ENCODE data around the gene SYCN.

SYCN gene

DNA sequence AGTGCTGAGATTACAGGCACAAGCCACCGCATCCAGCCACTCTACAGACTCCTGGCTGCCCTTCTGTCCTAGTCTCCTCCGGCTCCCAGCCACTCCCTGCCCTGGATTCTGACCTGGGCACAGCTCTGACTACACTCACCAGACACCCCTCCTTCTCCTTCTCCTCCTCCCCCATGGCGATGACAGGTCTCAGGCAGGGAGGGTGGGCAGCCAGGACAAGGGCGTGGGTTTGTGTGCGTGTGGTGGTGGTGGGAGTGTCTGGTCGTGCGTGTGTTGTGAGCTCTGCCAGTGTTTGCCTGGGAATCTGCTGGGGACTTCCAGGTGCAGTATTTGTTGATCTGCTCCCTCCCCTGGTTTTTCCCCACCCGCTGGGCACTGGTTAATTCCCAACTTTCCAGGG lies 10.3 kb downstream of the SYCN start:
- no peak for DNase-seq (ENCODE audit: low read depth)

GRCh38 chr19:39192846-39193245 lies 11.2 kb downstream of the SYCN start:
- no peak for DNase-seq (ENCODE audit: low read depth)

DNA sequence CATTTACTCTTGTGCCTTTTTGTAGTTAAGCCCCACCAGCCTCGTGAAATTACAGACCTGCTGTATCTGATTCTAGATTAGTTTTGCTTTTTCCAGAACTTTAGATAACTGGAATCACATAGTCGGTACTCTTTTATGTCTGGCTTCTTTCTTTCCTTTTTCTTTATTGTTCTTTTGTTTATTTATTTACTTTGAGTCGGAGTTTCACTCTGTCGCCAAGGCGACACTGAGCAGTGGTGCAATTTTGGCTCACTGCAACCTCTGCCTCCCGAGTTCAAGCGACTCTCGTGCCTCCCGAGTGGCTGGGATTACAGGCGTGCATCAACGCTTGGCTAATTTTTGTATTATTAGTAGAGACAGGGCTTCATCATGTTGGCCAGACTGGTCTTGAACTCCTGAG lies 13.3 kb downstream of the SYCN start:
- no peak for DNase-seq (ENCODE audit: low read depth)

GRCh38 chr19:39188960-39189359 lies 15.1 kb downstream of the SYCN start:
- DNase-seq (ENCODE audit: low read depth): no peak

DNA sequence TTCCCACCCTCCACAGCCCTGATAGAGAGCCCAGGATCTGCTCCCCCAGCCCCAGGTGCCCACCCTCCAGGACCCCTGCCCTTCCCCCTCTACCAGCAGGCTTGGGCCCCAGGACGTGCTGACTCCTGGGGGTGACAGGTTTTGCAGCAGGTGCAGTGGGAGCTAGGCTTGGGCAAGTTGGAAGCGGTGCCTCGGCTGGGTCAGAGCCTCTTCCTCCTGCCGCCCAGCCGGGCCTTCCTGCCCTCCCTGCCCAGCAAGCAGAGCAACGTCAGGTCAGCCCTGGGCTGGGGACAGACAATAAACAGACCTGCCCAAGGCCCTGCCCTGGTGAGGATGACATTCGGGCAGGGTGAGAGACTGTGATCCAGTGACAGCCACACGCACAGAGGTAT lies 16.5 kb downstream of the SYCN start:
- no peak for DNase-seq (ENCODE audit: low read depth)

DNA sequence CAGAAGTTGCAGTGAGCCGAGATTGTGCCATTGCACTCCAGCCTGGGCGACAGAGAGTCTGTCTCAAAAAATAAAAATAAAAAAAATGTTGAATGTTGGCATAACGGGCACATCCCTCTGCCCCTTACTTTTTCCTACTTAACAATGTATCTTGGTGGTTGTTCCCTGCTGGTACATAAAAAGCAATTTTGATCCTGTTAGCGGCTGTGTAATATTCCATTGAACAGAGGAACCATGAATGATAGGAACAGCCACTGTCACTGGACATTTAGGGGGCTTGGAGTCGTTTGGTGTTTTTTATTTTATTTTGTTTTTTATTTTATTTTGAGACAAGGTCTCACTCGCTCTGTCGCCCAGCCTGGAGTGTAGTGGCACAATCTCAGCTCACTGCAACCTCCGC lies 17.7 kb downstream of the SYCN start:
- no peak for DNase-seq (ENCODE audit: low read depth)

DNA sequence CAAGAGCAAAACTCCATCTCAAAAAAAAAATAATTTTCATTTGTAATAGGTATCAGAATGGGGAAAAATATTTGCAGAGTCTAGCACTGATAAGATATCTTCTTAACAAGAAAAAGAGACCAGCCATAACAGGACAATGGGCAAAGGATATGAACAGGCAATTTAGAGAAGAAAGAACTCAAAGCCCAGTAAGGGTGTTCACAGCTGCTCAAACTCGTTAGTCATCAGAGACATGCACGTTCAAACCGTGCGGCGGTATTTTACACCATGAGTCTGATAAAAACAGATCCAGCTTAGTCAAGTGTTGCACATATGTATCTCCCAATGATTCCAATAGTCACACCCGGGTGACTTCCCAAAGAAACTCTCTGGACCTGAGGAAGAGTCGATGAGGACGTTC lies 21.0 kb downstream of the SYCN start:
- DNase-seq (ENCODE audit: low read depth): no peak

DNA sequence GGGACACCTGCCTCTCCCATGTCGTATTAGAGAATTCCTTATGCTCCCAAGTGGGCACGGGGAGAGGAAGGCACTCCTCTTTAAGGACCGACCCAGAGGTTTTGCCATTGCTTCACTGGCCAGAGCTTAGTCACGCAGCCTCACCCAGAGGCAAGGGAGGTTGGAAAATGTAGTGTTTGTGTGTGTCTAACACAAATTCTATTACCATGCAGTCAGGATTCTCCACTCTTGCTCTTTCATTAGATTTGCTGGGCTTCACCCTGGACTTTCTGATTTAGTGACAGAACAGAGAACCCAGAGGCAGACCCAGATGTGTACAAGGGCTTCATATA lies 21.9 kb downstream of the SYCN start:
- DNase-seq (ENCODE audit: low read depth): no peak

- DNase-seq (ENCODE audit: low read depth): no peak
Observed at GRCh38 chr19:39181500-39182173, 22.4 kb downstream of the SYCN start.

DNA sequence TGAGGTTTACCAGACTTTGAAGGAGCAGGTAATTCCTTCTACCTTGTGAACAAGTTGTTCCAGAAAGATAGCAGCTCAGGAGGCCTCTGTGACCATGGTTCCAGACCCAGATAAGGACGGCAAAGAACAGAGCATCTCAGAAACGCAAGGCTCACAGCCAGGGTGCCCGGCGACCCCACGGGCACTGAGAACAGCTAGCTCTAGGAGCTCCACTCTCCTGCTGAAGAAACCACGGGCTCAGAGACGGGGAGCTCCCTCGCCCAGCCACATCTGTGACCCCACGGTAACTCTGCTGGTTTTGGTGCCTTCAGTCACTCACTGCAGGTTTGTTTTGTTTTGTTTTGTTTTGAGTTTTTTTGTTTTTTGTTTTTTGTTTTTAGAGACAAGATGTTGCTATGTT lies 23.3 kb downstream of the SYCN start:
- DNase-seq (ENCODE audit: low read depth): no peak

GRCh38 chr19:39179754-39180153 lies 24.3 kb downstream of the SYCN start:
- DNase-seq (ENCODE audit: low read depth): no peak

DNA sequence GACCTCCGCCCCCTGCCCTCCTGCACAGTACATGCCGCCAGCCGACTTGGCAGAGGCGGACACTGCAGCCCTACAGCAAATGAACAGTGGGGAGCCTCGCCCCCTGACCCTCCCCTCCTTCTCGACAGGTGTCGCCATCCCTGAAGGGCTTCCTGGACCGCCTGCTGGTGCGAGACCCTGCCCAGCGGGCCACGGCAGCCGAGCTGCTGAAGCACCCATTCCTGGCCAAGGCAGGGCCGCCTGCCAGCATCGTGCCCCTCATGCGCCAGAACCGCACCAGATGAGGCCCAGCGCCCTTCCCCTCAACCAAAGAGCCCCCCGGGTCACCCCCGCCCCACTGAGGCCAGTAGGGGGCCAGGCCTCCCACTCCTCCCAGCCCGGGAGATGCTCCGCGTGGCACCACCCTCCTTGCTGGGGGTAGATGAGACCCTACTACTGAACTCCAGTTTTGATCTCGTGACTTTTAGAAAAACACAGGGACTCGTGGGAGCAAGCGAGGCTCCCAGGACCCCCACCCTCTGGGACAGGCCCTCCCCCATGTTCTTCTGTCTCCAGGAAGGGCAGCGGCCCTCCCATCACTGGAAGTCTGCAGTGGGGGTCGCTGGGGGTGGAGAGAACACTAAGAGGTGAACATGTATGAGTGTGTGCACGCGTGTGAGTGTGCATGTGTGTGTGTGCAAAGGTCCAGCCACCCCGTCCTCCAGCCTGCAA lies 25.6 kb downstream of the SYCN start:
- DNase-seq (ENCODE audit: low read depth): no peak

- no peak for DNase-seq (ENCODE audit: low read depth)
Observed at GRCh38 chr19:39177736-39178135, 26.3 kb downstream of the SYCN start.

- DNase-seq (ENCODE audit: low read depth): no peak
Observed at GRCh38 chr19:39177110-39177699, 26.9 kb downstream of the SYCN start.

GRCh38 chr19:39175564-39175963 lies 28.5 kb downstream of the SYCN start:
- DNase-seq (ENCODE audit: low read depth): no peak

DNA sequence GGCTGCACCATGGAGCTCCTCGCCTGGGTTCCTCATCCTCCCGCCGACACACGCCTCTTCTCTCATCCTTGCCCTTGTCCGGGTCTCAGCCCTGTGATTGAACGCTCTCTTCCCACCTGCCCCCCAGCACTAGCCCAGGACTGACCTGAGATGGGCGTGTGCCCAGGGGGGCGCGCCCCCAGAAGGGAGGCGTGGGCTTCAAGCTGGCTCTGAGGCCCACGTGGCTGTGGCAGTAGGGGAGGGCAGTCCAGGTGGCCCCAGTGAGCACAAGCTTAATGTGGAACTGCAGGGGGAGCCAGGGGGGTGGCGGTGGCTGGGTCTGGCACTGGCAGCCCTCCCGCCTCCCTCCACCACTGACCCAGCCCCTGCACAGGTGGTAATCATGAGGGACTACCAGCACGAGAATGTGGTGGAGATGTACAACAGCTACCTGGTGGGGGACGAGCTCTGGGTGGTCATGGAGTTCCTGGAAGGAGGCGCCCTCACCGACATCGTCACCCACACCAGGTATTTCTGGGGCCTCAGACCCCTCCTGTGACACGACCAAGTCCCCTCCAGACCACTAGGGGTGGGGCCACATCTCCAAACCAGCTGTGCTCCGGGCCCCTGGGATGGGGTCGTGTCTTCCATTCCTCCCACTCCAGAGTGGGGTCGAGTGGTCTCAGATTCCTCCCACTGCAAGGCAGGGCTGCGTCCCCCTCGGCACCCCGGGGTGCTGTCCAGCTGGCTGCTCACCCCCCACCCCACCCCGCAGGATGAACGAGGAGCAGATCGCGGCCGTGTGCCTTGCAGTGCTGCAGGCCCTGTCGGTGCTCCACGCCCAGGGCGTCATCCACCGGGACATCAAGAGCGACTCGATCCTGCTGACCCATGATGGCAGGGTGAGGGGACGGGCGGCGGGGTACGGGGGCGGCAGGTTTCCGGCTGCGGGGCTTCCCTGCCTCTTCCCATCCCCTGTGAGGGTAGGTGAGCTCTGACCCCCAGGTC lies 29.2 kb downstream of the SYCN start:
- DNase-seq (ENCODE audit: low read depth): no peak

- no peak for DNase-seq (ENCODE audit: low read depth)
Observed at GRCh38 chr19:39174142-39174541, 29.9 kb downstream of the SYCN start.

DNA sequence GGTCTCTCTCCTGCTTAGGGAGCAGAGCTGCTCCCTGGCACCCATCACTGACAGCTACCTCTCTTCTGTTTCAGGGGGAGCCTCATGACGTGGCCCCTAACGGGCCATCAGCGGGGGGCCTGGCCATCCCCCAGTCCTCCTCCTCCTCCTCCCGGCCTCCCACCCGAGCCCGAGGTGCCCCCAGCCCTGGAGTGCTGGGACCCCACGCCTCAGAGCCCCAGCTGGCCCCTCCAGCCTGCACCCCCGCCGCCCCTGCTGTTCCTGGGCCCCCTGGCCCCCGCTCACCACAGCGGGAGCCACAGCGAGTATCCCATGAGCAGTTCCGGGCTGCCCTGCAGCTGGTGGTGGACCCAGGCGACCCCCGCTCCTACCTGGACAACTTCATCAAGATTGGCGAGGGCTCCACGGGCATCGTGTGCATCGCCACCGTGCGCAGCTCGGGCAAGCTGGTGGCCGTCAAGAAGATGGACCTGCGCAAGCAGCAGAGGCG lies 30.5 kb downstream of the SYCN start:
- DNase-seq (ENCODE audit: low read depth): no peak

DNA sequence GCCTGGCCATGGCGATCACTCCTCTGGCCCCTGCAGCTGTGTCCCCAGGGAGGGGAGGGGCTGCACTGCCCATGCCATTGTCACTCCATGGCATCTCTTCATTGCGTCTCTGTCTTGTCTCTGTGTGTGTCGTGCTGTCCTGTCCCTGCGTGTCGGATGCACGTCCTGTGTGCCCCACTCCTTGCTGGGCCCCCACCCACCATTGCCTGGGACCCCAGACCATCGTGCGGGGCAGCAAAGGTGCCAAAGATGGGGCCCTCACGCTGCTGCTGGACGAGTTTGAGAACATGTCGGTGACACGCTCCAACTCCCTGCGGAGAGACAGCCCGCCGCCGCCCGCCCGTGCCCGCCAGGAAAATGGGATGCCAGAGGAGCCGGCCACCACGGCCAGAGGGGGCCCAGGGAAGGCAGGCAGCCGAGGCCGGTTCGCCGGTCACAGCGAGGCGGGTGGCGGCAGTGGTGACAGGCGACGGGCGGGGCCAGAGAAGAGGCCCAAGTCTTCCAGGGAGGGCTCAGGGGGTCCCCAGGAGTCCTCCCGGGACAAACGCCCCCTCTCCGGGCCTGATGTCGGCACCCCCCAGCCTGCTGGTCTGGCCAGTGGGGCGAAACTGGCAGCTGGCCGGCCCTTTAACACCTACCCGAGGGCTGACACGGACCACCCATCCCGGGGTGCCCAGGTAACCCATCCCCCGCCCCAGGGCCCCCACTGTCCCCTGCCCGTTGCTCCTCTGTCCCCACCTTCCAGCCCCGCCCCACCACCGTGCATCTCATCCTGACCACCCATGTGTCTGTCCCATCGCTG lies 31.2 kb downstream of the SYCN start:
- no peak for DNase-seq (ENCODE audit: low read depth)

DNA sequence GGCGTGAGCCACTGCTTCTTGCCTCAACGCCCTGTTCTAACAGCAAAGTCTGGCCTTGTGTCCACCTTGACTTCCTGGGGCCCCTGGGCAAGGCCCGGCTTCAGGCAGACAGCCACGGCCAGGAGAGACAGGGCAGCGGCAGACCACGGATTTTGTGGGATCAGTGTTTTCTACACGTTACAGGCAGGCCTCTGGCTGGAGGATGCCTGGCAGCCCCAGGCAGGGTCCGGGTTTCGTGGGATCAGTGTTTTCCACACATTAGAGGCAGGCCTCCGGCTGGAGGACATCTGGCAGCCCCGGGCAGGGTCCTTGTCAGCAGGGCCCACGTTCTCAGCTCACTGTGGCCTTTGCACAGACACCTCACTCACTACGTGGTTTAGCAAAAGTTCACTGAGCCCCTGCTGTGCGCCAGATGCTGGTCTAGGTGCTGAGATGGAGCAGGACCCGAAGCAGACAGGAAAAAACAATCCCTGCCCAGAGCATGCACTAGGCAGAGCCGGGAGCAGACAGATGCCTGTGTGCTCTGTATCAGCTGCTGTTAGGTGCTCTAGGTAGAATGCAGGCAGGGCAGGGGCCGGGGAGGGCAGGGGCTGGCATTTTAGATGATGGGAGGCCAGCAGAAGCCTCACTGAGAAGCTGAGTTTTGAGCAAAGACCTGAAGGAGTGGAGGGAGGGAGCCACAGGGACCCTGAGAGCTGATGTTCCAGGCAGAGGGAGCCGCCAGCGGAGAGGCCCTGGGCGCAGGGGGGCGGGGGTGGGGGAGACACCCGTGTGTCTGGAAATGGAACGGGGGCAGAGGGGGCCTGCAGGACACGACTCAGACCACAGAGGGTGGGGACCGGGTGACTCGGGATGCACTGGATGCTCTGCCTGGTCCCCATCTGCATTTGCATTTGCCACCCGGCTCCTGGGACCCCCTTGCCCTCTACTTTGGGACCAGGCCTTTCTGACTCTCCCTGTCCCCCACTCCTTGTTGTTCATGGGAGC lies 32.3 kb downstream of the SYCN start:
- DNase-seq (ENCODE audit: low read depth): no peak

Measured in activated gamma-delta T cell treated with anti-CD3 and anti-CD28 coated beads, Interleukin-2, amount 50 U/mL, for 16 hours (primary cell).